WTC11 (cell line): Measurements from ENCODE around the gene PLXNB2. TPM values are rescaled to one million over a fixed set of nuclear protein-coding genes. Genes with fewer than 3 reads are reported as not detected.
"Not testable (repeated sequence)": the region's sequence is repeated elsewhere in the genome, so short reads cannot be mapped to it uniquely, and the experiment has no call there.

ENCODE experiments used
- ATAC-seq: fragments of 200-7000 bp; cut with Tn5 transposase; 2 replicates; pipeline ENCODE4 v1.10.0; 2021; ENCODE audit warnings: mild to moderate bottlenecking, moderate library complexity
- CTCF ChIA-PET: fragments of 300-600 bp; sonication (Branson Sonifier 250); formaldehyde crosslinking; loops from one replicate; lab custom pipeline; 2021; ENCODE audit warnings: antibody characterized with exemption; lab: Charles Lee
- POLR2A ChIA-PET: fragments of 350-600 bp; sonication (Branson Sonifier 250); formaldehyde crosslinking; loops from one replicate; lab custom pipeline; 2021; ENCODE audit warnings: antibody characterized with exemption; lab: Charles Lee
- DNase-seq: peaks from one replicate; pipeline ENCODE4 v3.0.0; 2021; ENCODE audit warnings: low spot score
- H3K27ac Mint-ChIP-seq: 2 replicates; pipeline ENCODE4 v1.8.0; 2021; ENCODE audit warnings: mixed read lengths
- H3K27me3 Mint-ChIP-seq: 2 replicates; pipeline ENCODE4 v1.8.0; 2021; ENCODE audit warnings: low read depth, mild to moderate bottlenecking, moderate library complexity, mixed read lengths
- H3K36me3 Mint-ChIP-seq: 2 replicates; pipeline ENCODE4 v1.8.0; 2021; ENCODE audit warnings: mixed read lengths
- H3K4me1 Mint-ChIP-seq: 2 replicates; pipeline ENCODE4 v1.8.0; 2022; ENCODE audit warnings: mixed read lengths
- H3K4me3 Mint-ChIP-seq: 2 replicates; pipeline ENCODE4 v1.8.0; 2021; ENCODE audit warnings: mild to moderate bottlenecking, moderate library complexity, mixed read lengths
- H3K9me3 Mint-ChIP-seq: 2 replicates; pipeline ENCODE4 v1.8.0; 2021; ENCODE audit warnings: mixed read lengths
- IRF2 ChIP-seq: sonication (generic); formaldehyde crosslinking; IDR thresholded peaks from 2 replicates; pipeline ENCODE4 v1.8.0; 2022; ENCODE audit warnings: low read depth, missing genetic modification reagents, borderline replicate concordance
- MXD4 ChIP-seq: fragments of 250-450 bp; sonication (Bioruptor Pico); IDR thresholded peaks from 2 replicates; pipeline ENCODE4 v1.8.0; 2021; ENCODE audit warnings: mild to moderate bottlenecking, moderate library complexity, borderline replicate concordance
- NFATC4 ChIP-seq: fragments of 250-450 bp; sonication (Bioruptor Pico); IDR thresholded peaks from 2 replicates; pipeline ENCODE4 v1.9.0; 2021; ENCODE audit warnings: mild to moderate bottlenecking
- NFYB ChIP-seq: sonication (generic); formaldehyde crosslinking; conservative IDR thresholded peaks from 2 replicates; pipeline ENCODE4 v1.8.0; 2022; ENCODE audit warnings: low read depth, missing genetic modification reagents
- OVOL2 ChIP-seq: fragments of 250-450 bp; sonication (Bioruptor Pico); IDR thresholded peaks from 2 replicates; pipeline ENCODE4 v1.9.0; 2021; ENCODE audit warnings: mild to moderate bottlenecking, borderline replicate concordance
- TCF7 ChIP-seq: sonication (generic); formaldehyde crosslinking; IDR thresholded peaks from 2 replicates; pipeline ENCODE4 v1.8.0; 2022; ENCODE audit warnings: mild to moderate bottlenecking, low read depth, missing genetic modification reagents, moderate library complexity
- ZBTB21 ChIP-seq: sonication (generic); formaldehyde crosslinking; IDR thresholded peaks from 2 replicates; pipeline ENCODE4 v1.8.1; 2023; ENCODE audit warnings: mild to moderate bottlenecking, missing genetic modification reagents, borderline replicate concordance
- ZNF219 ChIP-seq: sonication (generic); formaldehyde crosslinking; IDR thresholded peaks from 2 replicates; pipeline ENCODE4 v1.8.0; 2023; ENCODE audit warnings: missing genetic modification reagents, mild to moderate bottlenecking, borderline replicate concordance
- ZNF232 ChIP-seq: sonication (generic); formaldehyde crosslinking; IDR thresholded peaks from 2 replicates; pipeline ENCODE4 v1.8.0; 2022; ENCODE audit warnings: mild to moderate bottlenecking, missing genetic modification reagents
- ZNF317 ChIP-seq: sonication (generic); formaldehyde crosslinking; IDR thresholded peaks from 2 replicates; pipeline ENCODE4 v1.8.1; 2023; ENCODE audit warnings: low read depth, mild to moderate bottlenecking, moderate library complexity, missing genetic modification reagents, borderline replicate concordance
- ZNF671 ChIP-seq: fragments of 250-450 bp; sonication (Bioruptor Pico); IDR thresholded peaks from 2 replicates; pipeline ENCODE4 v1.8.0; 2021; ENCODE audit warnings: mild to moderate bottlenecking
- total RNA-seq: library from RNA; stranded (reverse); gene quantifications from 3 replicates; pipeline ENCODE4 v1.2.3, GENCODE V29; 2021
- TF ChIP-seq, protein P1 (sequence below): sonication (generic); formaldehyde crosslinking; IDR thresholded peaks from 2 replicates; pipeline ENCODE4 v1.8.1; 2022; ENCODE audit warnings: mild to moderate bottlenecking, moderate library complexity, missing genetic modification reagents
- TF ChIP-seq, protein P2 (sequence below): sonication (generic); formaldehyde crosslinking; IDR thresholded peaks from 2 replicates; pipeline ENCODE4 v1.8.1; 2023; ENCODE audit warnings: mild to moderate bottlenecking, missing genetic modification reagents
- TF ChIP-seq, protein P3 (sequence below): sonication (generic); formaldehyde crosslinking; IDR thresholded peaks from 2 replicates; pipeline ENCODE4 v1.8.1; 2023; ENCODE audit warnings: mild to moderate bottlenecking, missing genetic modification reagents, moderate library complexity

PLXNB2 gene
- total RNA-seq, 1 experiment from 2014 or later: 113 TPM

DNA sequence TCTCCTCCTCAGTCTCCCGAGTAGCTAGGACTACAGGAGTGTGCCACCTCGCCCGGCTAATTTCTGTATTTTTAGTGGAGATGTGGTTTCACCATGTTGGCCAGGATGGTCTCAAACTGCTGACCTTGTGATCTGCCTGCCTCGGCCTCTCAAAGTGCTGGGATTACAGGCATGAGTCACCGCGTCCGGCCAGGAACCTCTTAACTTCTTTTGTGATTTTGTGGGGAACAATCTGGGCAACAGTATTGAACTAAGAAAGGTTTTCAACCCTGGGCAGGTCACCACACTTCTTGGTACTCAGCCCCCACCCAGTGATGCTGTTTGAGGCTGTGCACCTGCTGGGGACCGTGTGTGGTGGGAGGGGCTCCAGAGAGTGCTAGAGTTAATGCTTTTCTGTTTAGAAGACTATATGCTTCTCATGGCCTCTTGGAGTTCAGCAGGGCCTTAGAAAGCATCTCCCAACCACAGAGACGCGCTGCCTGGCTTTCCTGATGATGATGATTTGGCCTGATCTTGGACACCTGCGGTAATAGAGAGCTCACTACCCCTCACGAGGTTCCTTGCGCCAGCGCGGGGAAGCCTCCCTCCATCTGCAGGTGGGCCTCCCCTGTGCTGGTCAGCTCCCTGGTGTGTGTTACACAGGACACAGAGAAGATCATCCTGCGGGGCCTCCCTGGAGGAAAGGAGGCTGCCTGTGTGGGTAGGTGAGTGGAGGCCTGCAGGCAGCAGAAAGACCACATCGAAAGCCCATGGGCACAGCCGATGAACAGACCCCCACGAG lies 18.2 kb upstream of the PLXNB2 start (continued):
- TF ChIP-seq, protein P1, sequence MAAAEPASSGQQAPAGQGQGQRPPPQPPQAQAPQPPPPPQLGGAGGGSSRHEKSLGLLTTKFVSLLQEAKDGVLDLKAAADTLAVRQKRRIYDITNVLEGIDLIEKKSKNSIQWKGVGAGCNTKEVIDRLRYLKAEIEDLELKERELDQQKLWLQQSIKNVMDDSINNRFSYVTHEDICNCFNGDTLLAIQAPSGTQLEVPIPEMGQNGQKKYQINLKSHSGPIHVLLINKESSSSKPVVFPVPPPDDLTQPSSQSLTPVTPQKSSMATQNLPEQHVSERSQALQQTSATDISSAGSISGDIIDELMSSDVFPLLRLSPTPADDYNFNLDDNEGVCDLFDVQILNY: no peak
- TF ChIP-seq NFATC4 (CRISPR knock-in tag) (no peak), MXD4 (CRISPR knock-in tag) (no peak)

DNA sequence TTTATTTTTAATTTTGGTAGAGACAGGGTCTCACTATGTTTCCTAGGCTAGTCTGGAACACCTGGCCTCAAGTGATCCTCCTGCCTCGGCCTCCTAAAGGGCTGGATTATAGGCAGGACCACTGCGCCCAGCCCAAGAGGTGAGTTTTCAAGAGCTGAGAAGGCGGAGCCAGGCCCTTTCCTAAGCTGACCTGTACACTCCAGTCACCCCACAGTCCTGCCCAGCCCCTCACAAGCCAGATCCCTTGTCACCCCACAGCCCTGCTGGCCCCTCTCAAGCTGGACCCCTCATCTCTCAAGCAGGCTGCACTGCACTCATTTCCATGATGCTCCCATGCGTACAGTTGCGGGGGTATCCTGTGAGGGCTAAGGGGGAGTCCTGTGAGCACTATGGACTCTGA lies 16.5 kb upstream of the PLXNB2 start:
- TF ChIP-seq, protein P1: no peak
- no peak for TF ChIP-seq IRF2
- TF ChIP-seq, protein P2, sequence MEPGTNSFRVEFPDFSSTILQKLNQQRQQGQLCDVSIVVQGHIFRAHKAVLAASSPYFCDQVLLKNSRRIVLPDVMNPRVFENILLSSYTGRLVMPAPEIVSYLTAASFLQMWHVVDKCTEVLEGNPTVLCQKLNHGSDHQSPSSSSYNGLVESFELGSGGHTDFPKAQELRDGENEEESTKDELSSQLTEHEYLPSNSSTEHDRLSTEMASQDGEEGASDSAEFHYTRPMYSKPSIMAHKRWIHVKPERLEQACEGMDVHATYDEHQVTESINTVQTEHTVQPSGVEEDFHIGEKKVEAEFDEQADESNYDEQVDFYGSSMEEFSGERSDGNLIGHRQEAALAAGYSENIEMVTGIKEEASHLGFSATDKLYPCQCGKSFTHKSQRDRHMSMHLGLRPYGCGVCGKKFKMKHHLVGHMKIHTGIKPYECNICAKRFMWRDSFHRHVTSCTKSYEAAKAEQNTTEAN (CRISPR knock-in tag): no peak
- TF ChIP-seq, protein P3, sequence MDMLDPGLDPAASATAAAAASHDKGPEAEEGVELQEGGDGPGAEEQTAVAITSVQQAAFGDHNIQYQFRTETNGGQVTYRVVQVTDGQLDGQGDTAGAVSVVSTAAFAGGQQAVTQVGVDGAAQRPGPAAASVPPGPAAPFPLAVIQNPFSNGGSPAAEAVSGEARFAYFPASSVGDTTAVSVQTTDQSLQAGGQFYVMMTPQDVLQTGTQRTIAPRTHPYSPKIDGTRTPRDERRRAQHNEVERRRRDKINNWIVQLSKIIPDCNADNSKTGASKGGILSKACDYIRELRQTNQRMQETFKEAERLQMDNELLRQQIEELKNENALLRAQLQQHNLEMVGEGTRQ: no peak
- TF ChIP-seq ZNF317 (CRISPR knock-in tag): no peak
- TF ChIP-seq, all 79 proteins: peak for 0
- no peak overlapping the region for H3K4me3 Mint-ChIP-seq
- DNase-seq (no peak), ATAC-seq (no peak)
- H3K9me3 Mint-ChIP-seq: no peaks in the 10 kb centered on the region
- H3K36me3 Mint-ChIP-seq: no peaks in the 10 kb centered on the region
- POLR2A ChIA-PET: interaction anchor here (0.6 kb wide), 1 partner anchor 698 kb away, joined by 3 read pairs; no protein-coding TSS in a partner anchor
- peaks cover 3% of the 10 kb centered on the region; the same call in 1 of the 2 replicates for H3K4me1 Mint-ChIP-seq
- CTCF ChIA-PET: interaction anchor here (1.1 to 4.9 kb wide), 5 partner anchors 28 to 80 kb away, joined by 3 to 37 read pairs (median 3); no protein-coding TSS in a partner anchor
- no peak overlapping the region for H3K27ac Mint-ChIP-seq
- peaks cover 25% of the 10 kb centered on the region for H3K27me3 Mint-ChIP-seq

DNA sequence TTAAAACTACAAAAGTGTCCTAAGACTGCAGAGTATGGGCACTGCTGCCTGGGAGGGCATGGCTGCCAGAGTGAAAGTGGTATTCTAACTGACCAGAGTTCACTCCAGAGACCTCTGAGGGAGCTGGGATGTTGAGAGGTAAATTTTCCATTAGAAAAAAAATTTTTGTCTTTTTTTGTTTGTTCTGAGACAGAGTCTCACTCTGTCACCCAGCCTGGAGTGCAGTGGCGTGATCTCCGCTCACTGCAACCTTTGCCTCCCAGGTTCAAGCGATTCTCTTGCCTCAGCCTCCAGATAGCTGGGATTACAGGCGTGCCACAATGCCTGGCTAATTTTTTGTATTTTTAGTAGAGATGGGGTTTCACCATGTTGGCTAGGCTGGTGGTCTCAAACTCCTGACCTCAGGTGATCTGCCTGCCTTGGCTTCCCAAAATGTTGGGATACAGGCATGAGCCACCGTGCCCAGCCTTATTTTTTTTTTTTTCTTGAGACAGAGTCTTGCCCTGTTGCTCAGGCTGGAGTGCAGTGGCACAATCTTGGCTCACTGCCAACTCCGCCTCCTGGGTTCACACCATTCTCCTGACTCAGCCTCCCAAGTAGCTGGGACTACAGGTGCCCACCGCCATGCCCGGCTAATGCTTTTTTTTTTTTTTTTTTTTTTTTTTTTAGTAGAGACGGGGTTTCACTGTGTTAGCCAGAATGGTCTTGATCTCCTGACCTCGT lies 15.1 kb upstream of the PLXNB2 start:
- not testable (repeated sequence) for H3K9me3 Mint-ChIP-seq

DNA sequence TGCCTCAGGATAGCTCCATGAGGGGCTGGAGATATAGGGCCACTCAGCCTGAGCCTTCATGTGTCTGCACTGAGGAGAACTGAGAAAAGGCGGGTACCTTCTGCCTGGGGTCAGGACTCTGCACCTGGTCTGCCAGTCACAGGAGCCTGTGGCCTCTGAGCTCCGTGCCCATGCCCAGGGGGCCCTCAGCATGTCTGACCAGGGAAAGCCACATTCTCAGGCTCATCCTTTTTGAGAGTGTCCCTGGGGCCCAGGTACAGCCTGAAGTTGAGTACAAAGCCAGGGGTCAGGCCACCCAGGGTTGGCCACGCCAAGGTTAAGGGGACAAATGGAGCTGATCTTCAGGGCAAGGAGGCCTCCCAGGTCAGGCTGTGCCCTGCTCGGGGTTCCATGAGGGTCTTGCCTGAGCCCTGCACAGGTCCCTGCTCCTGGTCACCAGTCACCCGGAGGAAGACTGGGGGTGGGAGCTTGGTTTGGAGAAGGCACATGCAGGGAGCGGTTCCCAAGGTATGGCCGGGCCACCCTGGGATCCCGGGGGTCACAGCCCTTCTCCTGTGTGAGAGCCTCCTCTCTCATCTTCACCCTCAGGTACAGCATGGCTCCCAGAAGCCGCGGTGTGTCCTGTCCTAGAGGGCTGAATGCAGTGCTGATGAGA lies 13.4 kb upstream of the PLXNB2 start:
- no peak overlapping the region for H3K4me3 Mint-ChIP-seq
- CTCF ChIA-PET: interaction anchor here (3.3 kb wide), 1 partner anchor 21 kb away, joined by 14 read pairs; no protein-coding TSS in a partner anchor

More for the DNA sequence above, 15.1 kb upstream of the PLXNB2 start:
- not testable (repeated sequence) for H3K4me3 Mint-ChIP-seq, H3K27ac Mint-ChIP-seq, DNase-seq, H3K36me3 Mint-ChIP-seq, ATAC-seq, H3K4me1 Mint-ChIP-seq
- ChIA-PET CTCF (interaction anchor here (0.7 to 3.3 kb wide), 2 partner anchors 19 to 407 kb away, joined by 4 to 14 read pairs; no protein-coding TSS in a partner anchor), POLR2A (interaction anchor here (0.6 kb wide), 1 partner anchor 237 kb away, joined by 3 read pairs; the partner anchor contains the start of gene MLC1)
- H3K27me3 Mint-ChIP-seq: peaks cover 22% of the 10 kb centered on the region

More for the DNA sequence above, 13.4 kb upstream of the PLXNB2 start:
- no peak for ATAC-seq
- Mint-ChIP-seq H3K4me1 (no peaks in the 10 kb centered on the region), H3K9me3 (no peaks in the 10 kb centered on the region), H3K27me3 (peaks cover 13% of the 10 kb centered on the region), H3K36me3 (no peaks in the 10 kb centered on the region), H3K27ac (no peak overlapping the region)
- no peak for DNase-seq
- TF ChIP-seq ZNF219 (CRISPR knock-in tag) (no peak), ZNF671 (CRISPR knock-in tag) (no peak), NFYB (CRISPR knock-in tag) (no peak), TCF7 (no peak), ZBTB21 (CRISPR knock-in tag) (no peak), ZNF232 (CRISPR knock-in tag) (no peak), OVOL2 (CRISPR knock-in tag) (no peak)
- POLR2A ChIA-PET: interaction anchor here (1.0 kb wide), 1 partner anchor 14 kb away, joined by 3 read pairs; the partner anchor contains the start of gene PLXNB2
